OCI-LY1 (cell line): ENCODE results near the gene SNAI3.

Experiments
- H2AFZ ChIP-seq: fragments of 200-600 bp; sonication (generic), shearing (Covaris generic); 2 replicates; pipeline ENCODE4 v1.6.0; 2014; ENCODE audit warnings: antibody characterized with exemption, mild to moderate bottlenecking, low read length
- H3F3A ChIP-seq: fragments of 200-600 bp; sonication (generic), shearing (Covaris generic); 2 replicates; pipeline ENCODE4 v1.6.0; 2014; ENCODE audit warnings: mild to moderate bottlenecking, antibody characterized with exemption, low read length, moderate library complexity; ENCODE audit not compliant: insufficient read depth
- H3K27ac ChIP-seq: fragments of 200-600 bp; sonication (generic); 2 replicates; pipeline ENCODE4 v1.5.1; 2014; ENCODE audit warnings: low read length, mixed run types, mild to moderate bottlenecking, low read depth; ENCODE audit not compliant: poor library complexity, severe bottlenecking
- H3K27me3 ChIP-seq: fragments of 200-600 bp; sonication (generic); 2 replicates; pipeline ENCODE4 v1.6.0; 2014; ENCODE audit warnings: antibody characterized with exemption, mild to moderate bottlenecking, low read length, moderate library complexity; ENCODE audit not compliant: insufficient read depth
- H3K36me3 ChIP-seq: fragments of 200-600 bp; sonication (generic); 2 replicates; pipeline ENCODE4 v1.6.1; 2014; ENCODE audit warnings: mild to moderate bottlenecking, antibody characterized with exemption, low read length, moderate library complexity, mixed read lengths; ENCODE audit not compliant: insufficient read depth
- H3K4me1 ChIP-seq: fragments of 200-600 bp; sonication (generic); 2 replicates; pipeline ENCODE4 v1.5.1; 2014; ENCODE audit warnings: mild to moderate bottlenecking, low read length, moderate library complexity; ENCODE audit not compliant: insufficient read depth, severe bottlenecking
- H3K4me2 ChIP-seq: fragments of 200-600 bp; sonication (generic), shearing (Covaris generic); 2 replicates; pipeline ENCODE4 v1.6.1; 2014; ENCODE audit warnings: low read length
- H3K4me3 ChIP-seq: fragments of 200-600 bp; sonication (generic); 2 replicates; pipeline ENCODE4 v1.5.1; 2014; ENCODE audit warnings: low read length, low read depth, mild to moderate bottlenecking, mixed read lengths; ENCODE audit not compliant: poor library complexity, severe bottlenecking
- H3K79me2 ChIP-seq: fragments of 200-600 bp; shearing (Covaris generic); 2 replicates; pipeline ENCODE4 v1.6.1; 2016; ENCODE audit warnings: mixed run types, low read length, mixed read lengths; ENCODE audit not compliant: insufficient read depth
- H3K9ac ChIP-seq: fragments of 200-600 bp; sonication (generic), shearing (Covaris generic); 2 replicates; pipeline ENCODE4 v1.6.1; 2014; ENCODE audit warnings: mild to moderate bottlenecking, low read length, mixed read lengths
- H3K9me2 ChIP-seq: fragments of 200-600 bp; sonication (generic), shearing (Covaris generic); 2 replicates; pipeline ENCODE4 v1.6.1; 2014; ENCODE audit warnings: low read depth, mild to moderate bottlenecking, low read length, mixed read lengths
- H3K9me3 ChIP-seq: fragments of 200-600 bp; shearing (Covaris generic); 2 replicates; pipeline ENCODE4 v1.6.1; 2014; ENCODE audit warnings: low read length, mixed read lengths
- H4K20me1 ChIP-seq: fragments of 200-600 bp; sonication (generic), shearing (Covaris generic); 2 replicates; pipeline ENCODE4 v1.6.0; 2016; ENCODE audit warnings: mild to moderate bottlenecking, low read length; ENCODE audit not compliant: insufficient read depth
- CTCF ChIP-seq: fragments of 200-600 bp; sonication (generic), shearing (Covaris generic); IDR thresholded peaks from 2 replicates; pipeline ENCODE4 v1.5.1; 2017; ENCODE audit warnings: mild to moderate bottlenecking, antibody characterized with exemption, low read length, moderate library complexity, mixed read lengths
- EZH2 ChIP-seq: fragments of 200-600 bp; sonication (generic), shearing (Covaris generic); IDR thresholded peaks from 2 replicates; pipeline ENCODE4 v1.8.0; 2017; ENCODE audit warnings: borderline replicate concordance, mixed run types, mild to moderate bottlenecking, antibody characterized with exemption, low read length, moderate library complexity, mixed read lengths

Gene SNAI3

GRCh38 chr16:88693420-88694177 is 7.3 kb upstream of the SNAI3 start:
- Histone ChIP-seq H3K27ac (no peak overlapping the region), H3K9ac (no peak overlapping the region), H3K4me2 (no peak overlapping the region)

GRCh38 chr16:88692861-88693260 is 6.6 kb upstream of the SNAI3 start:
- Histone ChIP-seq H3K36me3 (peaks cover 7% of the 10 kb centered on the region; the same call in 1 of the 2 replicates), H3K9ac (no peak overlapping the region), H3K27ac (no peak overlapping the region), H3K4me1 (no peaks in the 10 kb centered on the region), H3K4me3 (no peak overlapping the region), H2AFZ (no peak overlapping the region), H3K79me2 (no peaks in the 10 kb centered on the region), H3K27me3 (peaks cover 20% of the 10 kb centered on the region; the same call in 1 of the 2 replicates), H3K9me2 (no peaks in the 10 kb centered on the region), H3F3A (no peaks in the 10 kb centered on the region), H4K20me1 (no peaks in the 10 kb centered on the region), H3K4me2 (no peak overlapping the region), H3K9me3 (no peaks in the 10 kb centered on the region)
- TF ChIP-seq EZH2 (no peak), CTCF (no peak)

More at GRCh38 chr16:88693420-88694177, 7.3 kb upstream of the SNAI3 start:
- H3K9me3 ChIP-seq: no peaks in the 10 kb centered on the region
- H3K9me2 ChIP-seq: no peaks in the 10 kb centered on the region
- H3K79me2 ChIP-seq: no peaks in the 10 kb centered on the region
- TF ChIP-seq CTCF (no peak), EZH2 (no peak)
- no peaks in the 10 kb centered on the region for H3K4me1 ChIP-seq
- H2AFZ ChIP-seq: no peak overlapping the region
- peaks cover 16% of the 10 kb centered on the region; the same call in 1 of the 2 replicates for H3K27me3 ChIP-seq
- H3K4me3 ChIP-seq: no peak overlapping the region
- no peaks in the 10 kb centered on the region for H3F3A ChIP-seq
- no peaks in the 10 kb centered on the region for H4K20me1 ChIP-seq
- H3K36me3 ChIP-seq: peaks cover 7% of the 10 kb centered on the region; the same call in 1 of the 2 replicates

- no peaks in the 10 kb centered on the region for H3K4me1 ChIP-seq
- no peak overlapping the region for H3K4me2 ChIP-seq
- H3K9me2 ChIP-seq: no peaks in the 10 kb centered on the region
- no peak overlapping the region for H3K9ac ChIP-seq
- TF ChIP-seq EZH2 (no peak), CTCF (no peak)
- no peaks in the 10 kb centered on the region for H3K79me2 ChIP-seq
- no peak overlapping the region for H3K27ac ChIP-seq
- peaks cover 20% of the 10 kb centered on the region; the same call in 1 of the 2 replicates for H3K27me3 ChIP-seq
- no peaks in the 10 kb centered on the region for H3K9me3 ChIP-seq
- no peak overlapping the region for H2AFZ ChIP-seq
- H3F3A ChIP-seq: no peaks in the 10 kb centered on the region
- peaks cover under 1% of the 10 kb centered on the region; the same call in 1 of the 2 replicates for H3K36me3 ChIP-seq
- no peaks in the 10 kb centered on the region for H4K20me1 ChIP-seq
- no peak overlapping the region for H3K4me3 ChIP-seq
These were observed 5.7 kb upstream of the SNAI3 start for GRCh38 chr16:88691924-88692560.
